WTC11 (cell line): ENCODE measurements around the gene SGSM2.

Experiments used
- ESRRA ChIP-seq: sonication (generic); formaldehyde crosslinking; IDR thresholded peaks from 2 replicates; pipeline ENCODE4 v1.8.1; 2022; ENCODE audit warnings: mild to moderate bottlenecking, missing genetic modification reagents, borderline replicate concordance
- HMGXB4 ChIP-seq: sonication (generic); formaldehyde crosslinking; IDR thresholded peaks from 2 replicates; pipeline ENCODE4 v1.8.1; 2023; ENCODE audit warnings: mild to moderate bottlenecking, moderate library complexity, missing genetic modification reagents
- IRF2 ChIP-seq: sonication (generic); formaldehyde crosslinking; IDR thresholded peaks from 2 replicates; pipeline ENCODE4 v1.8.0; 2022; ENCODE audit warnings: low read depth, missing genetic modification reagents, borderline replicate concordance
- NFATC4 ChIP-seq: fragments of 250-450 bp; sonication (Bioruptor Pico); IDR thresholded peaks from 2 replicates; pipeline ENCODE4 v1.9.0; 2021; ENCODE audit warnings: mild to moderate bottlenecking
- ZNF121 ChIP-seq: sonication (generic); formaldehyde crosslinking; IDR thresholded peaks from 2 replicates; pipeline ENCODE4 v1.8.0; 2023; ENCODE audit warnings: missing genetic modification reagents
- ZNF281 ChIP-seq: sonication (generic); formaldehyde crosslinking; IDR thresholded peaks from 2 replicates; pipeline ENCODE4 v1.8.0; 2023; ENCODE audit warnings: mild to moderate bottlenecking, missing genetic modification reagents
- TF ChIP-seq, protein P1 (sequence below): fragments of 200-600 bp; IDR thresholded peaks from 2 replicates; pipeline ENCODE4 v1.8.0; 2022; ENCODE audit warnings: antibody characterized with exemption
- TF ChIP-seq, protein P2 (sequence below): sonication (generic); formaldehyde crosslinking; IDR thresholded peaks from 2 replicates; pipeline ENCODE4 v1.8.1; 2022; ENCODE audit warnings: mild to moderate bottlenecking, missing genetic modification reagents, moderate library complexity, borderline replicate concordance
- TF ChIP-seq, protein P3 (sequence below): sonication (generic); formaldehyde crosslinking; IDR thresholded peaks from 2 replicates; pipeline ENCODE4 v1.8.1; 2023; ENCODE audit warnings: mild to moderate bottlenecking, missing genetic modification reagents

DNA sequence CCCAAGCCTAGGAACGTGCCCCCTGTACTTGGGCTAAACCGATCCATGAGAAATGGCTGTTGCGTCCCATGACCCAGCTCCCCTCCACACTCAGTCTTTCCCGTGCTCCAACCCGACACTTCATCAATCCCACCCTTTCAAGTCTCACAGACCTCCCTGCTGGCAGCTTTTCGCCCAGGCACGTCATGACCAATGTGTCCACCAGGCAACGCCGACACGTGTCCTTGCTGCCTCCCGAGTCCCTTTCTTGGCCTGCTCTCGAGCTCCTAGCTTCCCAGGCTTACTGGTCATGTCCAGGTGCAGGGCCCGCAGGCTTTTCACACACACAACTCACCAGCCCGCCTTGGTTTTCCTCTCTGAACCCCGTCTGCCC, 51.4 kb downstream of the SGSM2 start:
- TF ChIP-seq, protein P1, sequence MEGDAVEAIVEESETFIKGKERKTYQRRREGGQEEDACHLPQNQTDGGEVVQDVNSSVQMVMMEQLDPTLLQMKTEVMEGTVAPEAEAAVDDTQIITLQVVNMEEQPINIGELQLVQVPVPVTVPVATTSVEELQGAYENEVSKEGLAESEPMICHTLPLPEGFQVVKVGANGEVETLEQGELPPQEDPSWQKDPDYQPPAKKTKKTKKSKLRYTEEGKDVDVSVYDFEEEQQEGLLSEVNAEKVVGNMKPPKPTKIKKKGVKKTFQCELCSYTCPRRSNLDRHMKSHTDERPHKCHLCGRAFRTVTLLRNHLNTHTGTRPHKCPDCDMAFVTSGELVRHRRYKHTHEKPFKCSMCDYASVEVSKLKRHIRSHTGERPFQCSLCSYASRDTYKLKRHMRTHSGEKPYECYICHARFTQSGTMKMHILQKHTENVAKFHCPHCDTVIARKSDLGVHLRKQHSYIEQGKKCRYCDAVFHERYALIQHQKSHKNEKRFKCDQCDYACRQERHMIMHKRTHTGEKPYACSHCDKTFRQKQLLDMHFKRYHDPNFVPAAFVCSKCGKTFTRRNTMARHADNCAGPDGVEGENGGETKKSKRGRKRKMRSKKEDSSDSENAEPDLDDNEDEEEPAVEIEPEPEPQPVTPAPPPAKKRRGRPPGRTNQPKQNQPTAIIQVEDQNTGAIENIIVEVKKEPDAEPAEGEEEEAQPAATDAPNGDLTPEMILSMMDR: no peak
- TF ChIP-seq ESRRA (CRISPR knock-in tag): no peak
- TF ChIP-seq, protein P2, sequence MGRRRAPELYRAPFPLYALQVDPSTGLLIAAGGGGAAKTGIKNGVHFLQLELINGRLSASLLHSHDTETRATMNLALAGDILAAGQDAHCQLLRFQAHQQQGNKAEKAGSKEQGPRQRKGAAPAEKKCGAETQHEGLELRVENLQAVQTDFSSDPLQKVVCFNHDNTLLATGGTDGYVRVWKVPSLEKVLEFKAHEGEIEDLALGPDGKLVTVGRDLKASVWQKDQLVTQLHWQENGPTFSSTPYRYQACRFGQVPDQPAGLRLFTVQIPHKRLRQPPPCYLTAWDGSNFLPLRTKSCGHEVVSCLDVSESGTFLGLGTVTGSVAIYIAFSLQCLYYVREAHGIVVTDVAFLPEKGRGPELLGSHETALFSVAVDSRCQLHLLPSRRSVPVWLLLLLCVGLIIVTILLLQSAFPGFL (CRISPR knock-in tag): no peak
- TF ChIP-seq ZNF281 (CRISPR knock-in tag): no peak
- TF ChIP-seq IRF2: no peak
- TF ChIP-seq ZNF121 (CRISPR knock-in tag): no peak
- TF ChIP-seq NFATC4 (CRISPR knock-in tag): no peak
- TF ChIP-seq HMGXB4 (CRISPR knock-in tag): no peak
- TF ChIP-seq, protein P3, sequence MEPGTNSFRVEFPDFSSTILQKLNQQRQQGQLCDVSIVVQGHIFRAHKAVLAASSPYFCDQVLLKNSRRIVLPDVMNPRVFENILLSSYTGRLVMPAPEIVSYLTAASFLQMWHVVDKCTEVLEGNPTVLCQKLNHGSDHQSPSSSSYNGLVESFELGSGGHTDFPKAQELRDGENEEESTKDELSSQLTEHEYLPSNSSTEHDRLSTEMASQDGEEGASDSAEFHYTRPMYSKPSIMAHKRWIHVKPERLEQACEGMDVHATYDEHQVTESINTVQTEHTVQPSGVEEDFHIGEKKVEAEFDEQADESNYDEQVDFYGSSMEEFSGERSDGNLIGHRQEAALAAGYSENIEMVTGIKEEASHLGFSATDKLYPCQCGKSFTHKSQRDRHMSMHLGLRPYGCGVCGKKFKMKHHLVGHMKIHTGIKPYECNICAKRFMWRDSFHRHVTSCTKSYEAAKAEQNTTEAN (CRISPR knock-in tag): no peak
